GM21619 (cell line): Measurements from ENCODE around the gene ADRM1.
A peak's percentile ranks its signal among the peaks of the same experiment; 100 is the strongest.

Source experiments
- ATAC-seq: cut with Tn5 transposase; IDR thresholded peaks from one replicate; pipeline ENCODE4 v1.9.1; 2021; ENCODE audit not compliant: unreplicated experiment

Gene ADRM1

DNA sequence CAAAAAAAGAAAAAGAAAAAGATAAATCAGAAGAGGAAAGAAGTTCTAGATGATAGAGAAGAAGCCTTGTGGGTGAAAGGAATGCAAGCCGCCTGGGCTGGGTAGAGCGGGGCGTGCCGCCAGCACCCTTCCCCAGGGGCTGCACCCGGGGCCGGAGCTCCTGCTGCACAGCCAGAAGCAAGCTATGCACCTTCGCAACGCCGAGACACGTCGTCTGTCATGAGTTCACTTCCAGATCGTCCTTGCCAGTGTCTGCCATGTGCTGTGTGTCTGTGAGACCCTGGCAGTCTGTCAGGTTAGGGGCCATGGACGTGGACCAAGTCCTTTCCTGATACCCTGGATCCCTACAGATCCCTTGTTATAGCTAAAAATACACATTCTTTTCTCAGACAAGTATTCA is 25.5 kb upstream of the ADRM1 start:
- ATAC-seq = no peak

DNA sequence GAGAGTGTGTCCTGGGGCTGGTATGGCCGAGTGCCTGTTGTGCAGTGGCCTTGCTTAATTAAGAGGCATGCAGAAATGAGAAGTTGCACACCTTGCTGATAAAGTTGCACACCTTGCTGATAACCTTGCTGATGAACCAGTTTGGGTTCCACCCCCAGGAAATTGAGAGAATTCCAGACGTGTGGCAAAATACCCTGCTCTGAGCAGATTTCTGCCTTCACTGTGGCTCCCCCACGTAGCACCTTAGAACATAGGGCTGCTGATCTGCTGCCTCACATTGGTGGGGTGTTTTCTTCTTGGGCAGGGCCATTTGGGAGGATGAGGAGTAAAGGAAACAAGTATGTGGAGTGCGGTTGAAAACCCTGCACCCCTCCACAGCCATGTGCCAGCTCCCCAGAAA is 22.5 kb upstream of the ADRM1 start:
- no peak for ATAC-seq

DNA sequence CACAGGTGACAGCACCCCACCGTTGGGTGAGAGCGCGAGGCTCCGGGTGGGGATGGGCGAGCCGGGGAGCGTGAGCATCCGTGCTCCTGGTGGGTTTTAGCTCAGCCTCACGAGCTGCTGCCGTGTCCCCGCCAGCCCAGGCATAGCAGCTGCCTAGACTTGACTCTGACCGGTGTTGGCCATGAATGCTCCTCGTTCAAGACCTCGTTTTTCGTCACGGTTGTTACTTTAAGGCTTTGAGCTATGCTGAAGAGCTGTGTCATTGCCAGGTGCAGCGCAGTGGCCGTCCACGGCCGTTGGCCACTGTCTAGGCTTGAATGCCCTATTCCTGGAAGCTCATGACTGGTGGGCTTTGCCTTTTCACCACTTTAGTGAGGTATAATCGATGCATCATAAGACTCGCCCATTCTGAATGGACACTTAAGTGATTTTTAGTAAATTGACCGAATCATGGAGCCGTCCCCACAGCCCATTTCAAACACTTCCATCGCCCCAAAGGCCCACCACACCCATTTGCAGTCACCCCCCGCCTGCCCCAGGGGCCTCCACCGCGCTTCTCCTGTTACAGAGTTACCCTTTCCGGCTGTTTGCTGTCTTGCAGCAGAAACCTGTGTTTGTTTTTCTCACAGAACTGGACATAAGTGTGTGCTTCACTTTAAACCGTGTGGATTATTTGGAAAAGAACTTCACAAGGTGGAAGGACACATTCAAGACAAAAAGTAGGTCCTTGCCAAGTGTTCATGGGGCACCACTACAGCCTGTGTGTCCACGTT is 21.4 kb upstream of the ADRM1 start:
- no peak for ATAC-seq

DNA sequence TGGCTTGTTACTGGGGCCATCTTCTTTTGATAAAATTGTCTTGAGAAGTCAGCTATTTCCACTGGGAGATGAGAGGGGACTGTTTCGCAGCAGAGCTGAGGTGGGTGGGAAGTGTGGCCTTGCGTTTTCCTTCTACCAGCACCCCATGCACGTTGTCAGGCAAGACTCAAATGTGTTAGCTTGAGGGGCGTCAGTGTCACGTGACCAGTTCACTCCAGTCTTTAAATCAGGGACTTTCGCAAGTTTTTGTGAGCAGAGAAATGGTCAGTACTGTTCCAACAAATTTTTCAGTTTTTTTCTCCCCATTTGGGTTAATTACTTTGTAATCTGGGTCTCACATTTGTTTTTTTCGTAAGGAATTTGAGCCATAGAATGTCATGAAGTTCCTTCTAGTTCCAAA is 20.7 kb upstream of the ADRM1 start:
- ATAC-seq = no peak

DNA sequence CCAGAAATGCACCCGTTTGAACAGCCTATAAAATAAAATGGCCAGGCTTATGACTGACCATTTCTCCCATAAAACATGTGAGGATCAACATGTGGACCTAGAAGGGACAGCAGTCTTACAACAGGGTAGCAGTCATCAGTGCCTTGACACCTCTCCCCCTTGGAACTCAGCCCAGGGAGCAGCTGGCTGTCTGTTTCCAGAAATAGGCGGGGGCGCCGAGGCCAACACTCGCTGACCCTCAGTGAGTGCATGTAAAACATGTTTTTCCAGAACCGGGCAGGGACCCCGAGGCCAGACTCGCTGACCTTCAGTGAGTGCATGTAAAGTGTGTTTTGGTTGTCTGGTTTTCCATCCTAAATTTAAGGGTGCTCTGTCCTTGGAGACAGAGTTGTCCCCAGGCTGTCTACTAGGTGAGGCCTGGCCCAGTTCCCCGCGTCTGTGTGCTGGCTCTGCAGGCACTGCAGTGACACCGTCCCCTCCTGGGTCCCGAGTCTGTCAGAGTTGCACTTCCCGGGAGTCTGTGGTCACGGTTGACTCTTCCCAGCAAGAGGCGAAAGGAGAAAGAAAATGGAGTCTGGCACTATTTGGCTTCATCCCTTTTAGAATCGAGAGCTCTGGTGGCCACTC is 19.8 kb upstream of the ADRM1 start:
- ATAC-seq = no peak

DNA sequence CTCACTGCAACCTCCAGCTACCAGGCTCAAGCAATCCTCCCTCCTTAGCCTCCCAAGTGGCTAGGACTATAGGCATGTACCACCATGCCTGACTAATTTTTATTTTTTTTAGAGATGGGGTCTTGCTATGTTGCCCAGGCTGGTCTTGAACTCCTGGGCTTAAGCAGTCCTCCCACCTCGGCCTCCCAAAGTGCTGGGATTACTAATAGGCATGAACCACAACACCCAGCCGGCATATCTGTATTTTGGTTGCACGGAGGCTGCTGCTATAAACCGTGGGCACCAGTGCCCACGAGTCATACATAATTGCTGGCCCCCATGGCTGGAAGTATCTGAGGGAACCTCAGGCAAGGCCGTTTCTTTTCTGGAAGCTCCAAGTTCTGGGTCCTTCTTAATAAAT is 18.3 kb upstream of the ADRM1 start:
- ATAC-seq = no peak

DNA sequence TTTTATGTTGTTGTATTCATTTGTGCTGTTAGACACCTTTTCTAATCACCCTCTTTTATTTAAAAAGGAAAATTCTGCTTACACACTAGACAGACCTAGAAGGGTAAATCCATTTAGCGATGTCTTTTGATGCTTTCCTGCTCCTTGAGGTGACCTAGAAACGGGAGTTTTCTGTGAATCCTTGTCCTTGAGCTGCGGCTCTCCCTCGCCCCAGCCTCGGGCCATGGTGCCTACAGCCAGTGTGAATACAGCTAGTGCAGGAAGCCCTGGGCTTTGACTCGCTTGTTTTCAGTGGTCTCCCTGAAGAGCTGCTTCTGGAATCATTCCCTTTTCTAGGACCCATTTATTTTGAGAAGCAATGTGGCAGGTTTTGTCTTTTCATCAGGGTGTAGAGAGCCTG is 17.6 kb upstream of the ADRM1 start:
- no peak for ATAC-seq

DNA sequence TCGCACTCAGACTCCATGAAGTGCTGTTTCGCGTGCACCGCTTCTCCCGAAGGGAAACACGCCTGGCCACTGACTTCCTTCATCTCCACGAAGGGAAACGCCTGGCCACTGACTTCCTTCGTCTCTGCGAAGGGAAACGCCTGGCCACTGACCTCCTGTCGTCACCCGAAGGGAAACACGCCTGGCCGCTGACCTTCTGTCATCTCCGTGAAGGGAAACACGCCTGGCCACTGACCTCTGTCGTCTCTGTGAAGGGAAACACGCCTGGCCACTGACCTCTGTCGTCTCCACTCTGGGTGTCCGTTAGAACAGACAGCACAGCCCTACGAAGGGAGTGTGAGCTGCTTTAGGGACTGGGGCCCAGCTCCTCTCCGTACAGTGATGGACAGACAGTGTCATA is 17.1 kb upstream of the ADRM1 start:
- no peak for ATAC-seq

DNA sequence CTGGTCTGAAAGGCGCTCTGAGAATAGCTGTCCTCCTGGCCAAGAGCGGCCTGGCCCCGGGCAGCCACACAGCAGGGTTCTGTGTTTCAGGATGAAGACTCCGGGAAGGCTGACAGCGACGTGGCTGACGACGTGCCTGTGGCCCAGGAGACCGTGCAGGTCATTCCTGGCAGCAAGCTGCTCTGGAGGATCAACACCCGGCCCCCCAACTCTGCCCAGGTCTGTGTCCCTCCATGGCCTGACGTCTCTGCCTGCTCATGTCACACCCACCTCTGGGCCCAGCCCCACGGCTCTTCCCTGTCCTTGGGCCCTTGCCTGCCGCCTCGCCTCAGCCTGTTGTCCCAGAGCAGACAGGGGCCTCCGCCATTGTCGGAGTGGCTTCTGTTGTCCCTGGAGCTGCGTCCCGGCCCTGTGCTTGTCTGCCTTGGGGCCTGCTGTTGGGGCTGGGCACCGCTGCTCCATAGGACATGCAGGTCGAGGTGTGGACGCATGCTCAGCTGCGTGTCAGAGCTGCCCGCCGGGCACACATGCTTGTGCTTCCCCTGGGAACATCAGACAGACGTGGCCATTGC is 16.2 kb upstream of the ADRM1 start:
- ATAC-seq = no peak

DNA sequence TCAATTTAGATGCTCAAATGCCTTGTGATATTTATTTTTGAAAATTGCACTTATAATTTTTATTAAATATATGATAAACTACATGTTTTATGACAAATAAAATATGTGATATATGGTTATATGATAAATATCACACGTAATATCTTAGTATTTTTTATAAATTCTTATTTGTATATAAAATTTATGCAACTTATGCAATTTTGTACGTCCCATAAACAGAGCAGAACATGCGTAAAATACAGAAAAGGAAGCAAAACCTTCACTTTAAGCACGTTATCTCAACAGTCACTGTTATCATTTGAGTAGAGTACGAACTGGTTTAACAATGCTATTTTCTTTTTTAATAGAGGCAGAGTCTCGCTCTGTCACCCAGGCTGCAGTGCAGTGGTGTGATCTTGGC is 15.7 kb upstream of the ADRM1 start:
- ATAC-seq = no peak

DNA sequence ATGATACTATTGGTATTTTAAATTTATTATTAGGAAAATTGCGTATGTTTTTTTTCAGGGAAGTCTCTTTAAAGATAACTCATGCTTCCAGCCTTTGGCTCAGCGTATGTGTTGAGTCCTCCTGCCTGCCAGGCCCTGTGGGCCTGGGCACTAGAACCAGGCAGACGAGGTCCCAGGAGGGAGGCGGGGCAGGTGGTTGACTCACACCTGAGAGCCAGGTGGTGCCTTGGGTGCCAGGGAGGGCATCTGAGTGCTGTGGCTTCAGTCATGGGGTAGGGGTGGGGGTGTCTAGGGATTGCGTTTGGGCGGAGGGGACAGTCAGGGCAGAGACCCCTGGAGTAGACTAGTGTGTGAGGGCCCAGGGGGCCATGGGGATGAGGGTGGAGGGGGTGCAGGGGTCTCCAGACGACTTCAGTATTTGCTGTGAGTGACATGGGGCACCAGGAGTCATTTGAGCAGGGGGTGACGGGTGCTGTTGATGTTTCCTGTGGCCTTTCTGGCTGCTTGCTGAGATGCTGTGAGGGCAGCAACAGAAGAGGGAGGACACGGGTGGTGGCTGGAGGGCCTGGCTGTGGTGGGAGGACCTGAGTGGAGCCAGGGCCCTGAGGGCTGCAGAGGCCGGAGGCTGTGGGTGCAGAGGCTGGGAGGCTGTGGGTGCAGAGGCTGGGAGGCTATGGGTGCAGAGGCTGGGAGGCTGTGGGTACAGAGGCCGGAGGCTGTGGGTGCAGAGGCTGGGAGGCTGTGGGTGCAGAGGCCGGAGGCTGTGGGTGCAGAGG is 14.8 kb upstream of the ADRM1 start:
- ATAC-seq = no peak

DNA sequence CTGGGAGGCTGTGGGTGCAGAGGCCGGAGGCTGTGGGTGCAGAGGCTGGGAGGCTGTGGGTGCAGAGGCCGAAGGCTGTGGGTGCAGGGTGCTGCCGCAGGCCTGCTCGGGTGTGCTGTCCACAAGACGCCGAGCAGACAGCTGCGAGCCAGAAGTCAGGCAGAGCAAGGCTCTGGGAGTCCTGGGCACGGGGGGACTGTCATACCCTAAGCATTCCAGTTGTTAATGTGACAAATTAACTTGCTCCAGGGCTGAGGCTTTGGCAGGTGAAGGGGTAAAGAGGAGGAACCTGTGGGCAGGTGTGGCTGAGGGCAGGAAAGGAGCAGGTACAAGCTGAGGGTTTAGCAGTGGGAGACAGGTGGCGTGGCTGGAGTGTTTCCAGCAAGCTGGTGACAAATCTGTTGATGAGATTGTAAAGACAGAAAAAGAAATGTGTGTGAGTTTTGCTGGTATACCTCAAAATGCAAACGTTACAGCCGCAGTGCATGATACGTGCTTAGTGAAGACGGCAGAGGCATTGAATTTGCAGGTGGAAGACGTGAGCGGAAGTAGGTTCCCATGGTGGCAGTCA is 14.2 kb upstream of the ADRM1 start:
- ATAC-seq = no peak

DNA sequence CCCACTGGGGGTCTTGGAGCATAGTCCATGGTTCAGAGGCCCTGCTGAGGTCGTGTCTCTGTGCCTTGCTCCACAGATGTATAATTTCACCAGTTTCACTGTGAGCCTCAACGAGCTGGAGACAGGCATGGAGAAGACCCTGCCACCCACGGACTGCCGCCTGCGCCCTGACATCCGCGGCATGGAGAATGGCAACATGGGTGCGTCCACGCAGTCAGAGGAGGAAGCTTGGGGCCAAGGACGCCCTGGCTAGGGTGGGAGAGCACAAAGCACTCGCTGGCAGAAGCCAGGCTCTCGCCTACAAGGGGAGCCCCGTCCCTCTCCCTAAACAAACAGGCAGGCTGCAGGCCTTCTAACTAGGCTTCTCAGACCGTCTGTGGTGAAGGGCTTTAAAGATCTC is 13.7 kb upstream of the ADRM1 start:
- ATAC-seq = no peak

DNA sequence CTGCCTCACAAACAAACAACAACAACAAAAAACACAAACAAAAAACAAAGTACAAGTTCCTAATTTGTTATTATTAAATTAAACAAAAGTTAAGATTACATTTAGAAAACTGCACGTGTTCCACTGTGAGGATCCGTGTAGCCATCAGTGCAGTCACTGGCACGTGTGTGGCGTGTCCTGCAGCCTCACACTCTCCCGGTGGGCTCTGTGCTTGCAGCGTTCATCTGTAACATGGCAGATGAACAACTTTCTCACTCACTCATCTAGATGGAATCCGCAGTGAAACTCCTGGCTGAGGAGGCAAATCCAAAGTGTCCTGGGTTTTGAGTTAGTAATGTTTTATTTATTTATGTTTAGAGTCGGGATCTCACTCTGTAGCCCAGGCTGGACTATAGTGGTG is 12.9 kb upstream of the ADRM1 start:
- ATAC-seq = no peak

DNA sequence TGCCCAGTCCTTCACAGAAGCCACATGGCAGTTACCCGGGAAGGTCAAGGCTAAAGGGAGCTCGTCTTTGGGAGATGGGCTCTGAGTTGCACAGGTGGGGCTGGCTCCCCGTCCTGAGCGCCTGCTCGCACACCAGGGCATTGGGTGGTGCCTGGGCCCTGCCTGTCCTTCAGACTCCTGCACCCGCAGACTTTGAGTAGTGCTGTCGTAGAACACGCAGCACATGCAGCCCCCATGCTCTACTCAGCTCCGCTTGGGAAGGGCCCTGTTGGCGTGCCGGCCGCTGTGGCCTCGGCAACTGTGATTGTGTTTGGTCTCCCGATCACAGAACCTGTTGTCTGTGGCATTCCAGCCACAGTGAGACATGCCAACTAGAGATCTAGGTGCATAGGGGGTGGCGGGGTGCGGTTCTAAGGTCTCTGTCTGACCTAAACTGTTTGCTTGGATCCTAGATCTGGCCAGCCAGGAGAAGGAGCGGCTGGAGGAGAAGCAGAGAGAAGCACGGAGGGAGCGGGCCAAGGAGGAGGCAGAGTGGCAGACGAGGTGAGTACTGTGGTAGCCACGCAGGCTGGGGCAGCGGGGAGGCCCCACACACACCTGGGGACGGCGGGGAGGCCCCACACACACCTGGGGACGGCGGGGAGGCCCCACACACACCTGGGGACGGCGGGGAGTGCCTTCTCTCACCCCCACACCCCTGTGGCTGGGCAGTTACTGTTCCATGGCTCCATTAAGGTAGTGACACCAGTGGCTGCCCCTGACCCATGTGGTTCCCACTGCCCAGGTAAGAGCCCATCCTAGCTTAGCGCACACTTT is 11.3 kb upstream of the ADRM1 start:
- no peak for ATAC-seq

DNA sequence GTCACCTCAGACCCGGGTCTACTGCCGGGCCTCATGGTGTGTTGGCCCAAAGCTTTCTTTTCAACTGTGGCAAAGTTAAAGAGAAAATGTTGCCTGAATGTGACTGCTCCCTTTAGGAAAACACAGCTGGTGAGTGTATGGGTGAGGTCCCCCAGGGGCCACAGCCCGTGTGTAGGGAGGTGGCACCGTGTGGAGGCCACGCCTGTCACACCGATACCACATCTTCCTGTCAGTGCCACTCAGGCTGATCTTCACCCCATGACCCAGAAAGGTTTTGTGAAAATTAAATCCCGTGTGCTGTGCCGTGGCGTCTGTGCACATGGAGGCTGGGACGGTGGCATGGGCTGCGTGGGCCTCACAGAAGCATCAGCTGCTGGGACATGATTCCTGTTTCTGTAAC is 10.7 kb upstream of the ADRM1 start:
- no peak for ATAC-seq

DNA sequence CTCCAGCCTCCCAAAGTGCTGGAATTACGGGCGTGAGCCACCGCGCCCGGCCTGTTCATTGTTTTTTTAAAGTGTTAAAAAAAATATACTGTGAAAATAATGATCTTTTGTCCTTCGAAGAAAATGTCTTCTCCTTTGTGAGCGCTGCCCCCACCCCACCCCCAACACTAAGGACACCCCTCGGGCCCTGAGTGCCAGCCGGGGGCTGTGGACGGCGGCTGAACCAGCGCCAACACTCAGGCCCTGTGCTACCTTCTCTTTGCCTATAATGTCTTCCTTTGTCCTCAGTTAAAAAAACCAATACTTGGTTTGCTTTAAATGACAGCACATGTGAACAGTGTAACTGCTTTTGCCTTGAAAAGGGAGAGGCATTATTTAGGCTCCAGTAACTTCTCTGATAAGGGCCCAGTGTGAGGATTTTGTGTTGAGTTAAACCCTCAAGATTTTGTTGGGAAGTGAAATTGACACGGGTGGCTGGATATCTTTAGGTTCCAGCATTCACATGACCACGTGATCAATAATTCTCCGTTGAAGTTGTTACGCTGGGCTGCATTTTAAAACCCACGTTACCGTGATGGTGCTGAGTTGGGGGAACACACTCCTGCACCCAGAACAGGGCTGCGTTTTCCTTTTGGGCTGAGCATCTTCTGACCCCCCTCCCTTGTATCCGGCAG is 9.5 kb upstream of the ADRM1 start:
- no peak for ATAC-seq

DNA sequence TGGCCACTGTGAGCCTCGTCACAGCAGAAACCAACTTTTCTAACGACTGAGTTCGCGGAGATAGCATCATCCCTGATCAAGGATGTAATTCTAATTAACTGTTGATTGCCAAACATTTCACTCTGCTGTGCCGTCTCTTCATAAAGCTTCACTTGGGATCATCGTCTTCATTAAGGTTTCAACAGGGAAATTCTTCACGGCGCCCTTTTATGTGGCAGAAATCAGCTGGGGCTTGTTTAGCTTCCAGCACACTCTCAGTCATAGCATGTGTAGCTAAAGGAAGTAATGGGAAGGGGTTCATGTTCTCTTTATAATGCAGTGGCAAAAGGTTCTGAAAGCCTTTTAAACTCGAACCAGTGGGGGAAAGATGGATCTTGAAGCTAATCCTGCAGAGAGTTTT is 8.9 kb upstream of the ADRM1 start:
- ATAC-seq = no peak

DNA sequence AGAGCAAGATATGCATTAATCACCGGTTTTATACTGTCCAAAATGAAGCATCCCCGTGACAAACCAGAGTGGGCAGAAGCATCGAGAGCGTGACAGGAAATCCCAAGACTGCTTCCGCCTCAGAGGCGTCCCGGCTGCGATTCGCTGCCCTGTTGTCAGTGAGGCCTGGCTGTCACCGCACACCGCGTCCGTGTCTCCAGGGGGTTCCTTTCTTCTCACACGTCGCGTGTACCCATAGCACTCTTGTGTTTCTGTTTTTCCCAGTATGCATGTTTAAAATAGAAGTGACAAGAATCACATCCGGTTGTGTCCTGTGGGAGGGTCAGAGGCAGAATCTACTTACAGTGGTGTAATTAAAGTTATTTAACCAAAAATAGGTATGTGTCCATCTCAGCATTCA is 8.3 kb upstream of the ADRM1 start:
- peak; percentile 51 for ATAC-seq
